ENCODE results near the gene SLC12A4. TPM values are rescaled to one million over a fixed set of nuclear protein-coding genes. Genes with fewer than 3 reads are reported as not detected.
"Not testable (repeated sequence)": the region's sequence is repeated elsewhere in the genome, so short reads cannot be mapped to it uniquely, and the experiment has no call there.

SLC12A4 gene
- total RNA-seq, 1 experiment from 2014 or later: 46.2 TPM

- no peak for DNase-seq (ENCODE audit: low spot score)
- in situ Hi-C loops (cut with HindIII; ENCODE audit: low sequenced_read_pairs): no loop called here
These were observed 23.6 kb downstream of the SLC12A4 start for GRCh38 chr16:67944690-67945391.

- in situ Hi-C loops (cut with HindIII; ENCODE audit: low sequenced_read_pairs): no loop called here
- peak; percentile 73 for DNase-seq (ENCODE audit: low spot score)
These were observed 24.6 kb downstream of the SLC12A4 start, which contains the start of gene LCAT for GRCh38 chr16:67943619-67944504. Gene LCAT (minus strand): TSS chr16:67944120. CDS start chr16:67944101, 19 bp downstream.

- in situ Hi-C loops (cut with HindIII; ENCODE audit: low sequenced_read_pairs): no loop called here
- no peak for DNase-seq (ENCODE audit: low spot score)
These were observed 25.2 kb downstream of the SLC12A4 start for GRCh38 chr16:67943256-67943618.

- DNase-seq (ENCODE audit: low spot score): no peak
- in situ Hi-C loops (cut with HindIII; ENCODE audit: low sequenced_read_pairs): no loop called here
These were observed 25.8 kb downstream of the SLC12A4 start for GRCh38 chr16:67942510-67943255.

GRCh38 chr16:67942200-67942509 is 26.3 kb downstream of the SLC12A4 start:
- peak; percentile 54 for DNase-seq (ENCODE audit: low spot score)
- in situ Hi-C loops (cut with HindIII; ENCODE audit: low sequenced_read_pairs): no loop called here

GRCh38 chr16:67941469-67942199 is 26.8 kb downstream of the SLC12A4 start:
- DNase-seq (ENCODE audit: low spot score): no peak
- in situ Hi-C loops (cut with HindIII; ENCODE audit: low sequenced_read_pairs): no loop called here

GRCh38 chr16:67940446-67941089 is 27.9 kb downstream of the SLC12A4 start:
- in situ Hi-C loops (cut with HindIII; ENCODE audit: low sequenced_read_pairs): no loop called here
- DNase-seq (ENCODE audit: low spot score): no peak

- in situ Hi-C loops (cut with HindIII; ENCODE audit: low sequenced_read_pairs): no loop called here
- no peak for DNase-seq (ENCODE audit: low spot score)
These were observed 28.7 kb downstream of the SLC12A4 start for GRCh38 chr16:67939507-67940445.

GRCh38 chr16:67937713-67938112 is 30.7 kb downstream of the SLC12A4 start:
- DNase-seq (ENCODE audit: low spot score); in situ Hi-C loops (cut with HindIII; ENCODE audit: low sequenced_read_pairs): not testable (repeated sequence)

- in situ Hi-C loops (cut with HindIII; ENCODE audit: low sequenced_read_pairs): no loop called here
- DNase-seq (ENCODE audit: low spot score): peak; percentile 48
These were observed 31.4 kb downstream of the SLC12A4 start for GRCh38 chr16:67936880-67937605.

GRCh38 chr16:67936124-67936879 is 32.1 kb downstream of the SLC12A4 start, which contains the start of gene PSMB10:
Gene PSMB10 (minus strand): TSS chr16:67936850. CDS start chr16:67936749, 101 bp downstream.
- in situ Hi-C loops (cut with HindIII; ENCODE audit: low sequenced_read_pairs): no loop called here

GRCh38 chr16:67935402-67936123 is 32.9 kb downstream of the SLC12A4 start:
- peak; percentile 99 for DNase-seq (ENCODE audit: low spot score)
- in situ Hi-C loops (cut with HindIII; ENCODE audit: low sequenced_read_pairs): no loop called here

More at GRCh38 chr16:67936124-67936879, 32.1 kb downstream of the SLC12A4 start, which contains the start of gene PSMB10:
- peak; percentile 40 for DNase-seq (ENCODE audit: low spot score)

- peak; percentile 31 for DNase-seq (ENCODE audit: low spot score)
- in situ Hi-C loops (cut with HindIII; ENCODE audit: low sequenced_read_pairs): no loop called here
These were observed 33.4 kb downstream of the SLC12A4 start for GRCh38 chr16:67935101-67935401.

- DNase-seq (ENCODE audit: low spot score): no peak
- in situ Hi-C loops (cut with HindIII; ENCODE audit: low sequenced_read_pairs): no loop called here
These were observed 33.9 kb downstream of the SLC12A4 start for GRCh38 chr16:67934306-67935100.

GRCh38 chr16:67933805-67934204 is 34.6 kb downstream of the SLC12A4 start:
- in situ Hi-C loops (cut with HindIII; ENCODE audit: low sequenced_read_pairs): no loop called here

More at GRCh38 chr16:67933805-67934204, 34.6 kb downstream of the SLC12A4 start:
- DNase-seq (ENCODE audit: low spot score): no peak
